Measurements from ENCODE around the gene CLCN2.

The CLCN2 gene

DNA sequence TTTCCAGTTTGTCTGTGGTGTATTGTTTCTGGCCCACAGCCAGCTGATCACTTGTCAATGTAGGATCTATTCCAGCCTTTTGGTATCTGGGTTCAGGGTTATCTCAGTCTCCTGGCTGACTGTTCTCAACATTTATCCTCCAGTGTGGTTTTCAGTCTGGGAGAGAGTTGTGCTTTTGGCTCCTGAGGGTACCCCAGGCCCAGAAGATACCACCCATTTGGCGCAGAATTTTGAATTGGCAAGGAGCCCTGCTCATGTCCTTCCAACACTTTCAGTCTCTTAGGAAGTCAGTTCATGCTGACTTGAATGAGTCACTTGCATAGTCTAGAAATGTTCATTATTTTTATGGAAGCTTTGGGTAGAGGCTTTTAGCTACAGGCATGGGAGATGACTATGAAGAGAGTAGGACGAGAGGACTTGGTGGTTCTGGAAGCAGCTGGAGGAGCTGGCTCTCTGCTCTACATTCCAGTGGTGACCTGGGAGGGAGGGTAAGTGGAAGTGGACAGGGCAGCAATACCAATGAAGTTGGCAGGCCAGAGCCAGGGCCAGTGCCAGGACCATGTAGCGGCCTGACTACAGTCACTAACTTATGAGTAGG, 7.3 kb upstream of the CLCN2 start:
- no peak for DNase-seq
- Histone ChIP-seq H3F3A (ENCODE audit: insufficient read depth, low read length) (0 out of 2 replicates have a peak, but pooled peaks cover 13% of the 10 kb centered on the region), H3K79me2 (ENCODE audit: low read length) (peaks cover 21% of the 10 kb centered on the region), H3K9me3 (replicated peaks; ENCODE audit: insufficient read depth, low read length) (no peaks in the 10 kb centered on the region), H3K4me3 (ENCODE audit: low read length) (no peak overlapping the region), H2AFZ (ENCODE audit: low read length) (no peak overlapping the region), H3K27me3 (replicated peaks; ENCODE audit: insufficient read depth, low read length) (no peaks in the 10 kb centered on the region), H4K20me1 (ENCODE audit: insufficient read depth, low read length) (no peaks in the 10 kb centered on the region), H3K4me2 (ENCODE audit: low read depth, low read length) (no peak overlapping the region), H3K27ac (ENCODE audit: low read length) (no peak overlapping the region), H3K9me2 (replicated peaks; ENCODE audit: insufficient read depth, low read length) (no peaks in the 10 kb centered on the region), H3K36me3 (replicated peaks; ENCODE audit: insufficient read depth, low read length) (peaks cover 15% of the 10 kb centered on the region; the same call in 1 of the 2 replicates), H3K9ac (ENCODE audit: low read length) (no peak overlapping the region), H3K4me1 (ENCODE audit: low read length) (0 out of 2 replicates have a peak, but pooled peaks cover 6% of the 10 kb centered on the region)
- TF ChIP-seq CTCF (IDR thresholded peaks at IDR 0.05; ENCODE audit: low read length) (no peak), EZH2phosphoT487 (IDR thresholded peaks at IDR 0.05; ENCODE audit: low read length) (no peak), EZH2 (optimal IDR thresholded peaks at IDR 0.05; ENCODE audit: low read depth, low read length) (no peak)

GRCh38 chr3:184368116-184368515, 6.7 kb upstream of the CLCN2 start:
- H3F3A ChIP-seq (ENCODE audit: insufficient read depth, low read length), result 0 out of 2 replicates have a peak, but pooled peaks cover 13% of the 10 kb centered on the region
- H4K20me1 ChIP-seq (ENCODE audit: insufficient read depth, low read length), result no peaks in the 10 kb centered on the region
- H3K4me3 ChIP-seq (ENCODE audit: low read length), result no peak overlapping the region
- peaks cover 15% of the 10 kb centered on the region; the same call in 1 of the 2 replicates for H3K36me3 ChIP-seq (replicated peaks; ENCODE audit: insufficient read depth, low read length)
- H2AFZ ChIP-seq (ENCODE audit: low read length), result no peak overlapping the region
- TF ChIP-seq EZH2 (optimal IDR thresholded peaks at IDR 0.05; ENCODE audit: low read depth, low read length) (no peak), EZH2phosphoT487 (IDR thresholded peaks at IDR 0.05; ENCODE audit: low read length) (no peak), CTCF (IDR thresholded peaks at IDR 0.05; ENCODE audit: low read length) (no peak)
- H3K27me3 ChIP-seq (replicated peaks; ENCODE audit: insufficient read depth, low read length), result no peaks in the 10 kb centered on the region
- 0 out of 2 replicates have a peak, but pooled peaks cover 6% of the 10 kb centered on the region for H3K4me1 ChIP-seq (ENCODE audit: low read length)
- H3K9ac ChIP-seq (ENCODE audit: low read length), result no peak overlapping the region
- no peaks in the 10 kb centered on the region for H3K9me3 ChIP-seq (replicated peaks; ENCODE audit: insufficient read depth, low read length)
- DNase-seq, result no peak
- H3K79me2 ChIP-seq (ENCODE audit: low read length), result peaks cover 25% of the 10 kb centered on the region
- H3K4me2 ChIP-seq (ENCODE audit: low read depth, low read length), result no peak overlapping the region
- no peak overlapping the region for H3K27ac ChIP-seq (ENCODE audit: low read length)
- no peaks in the 10 kb centered on the region for H3K9me2 ChIP-seq (replicated peaks; ENCODE audit: insufficient read depth, low read length)

GRCh38 chr3:184366619-184367289, 5.3 kb upstream of the CLCN2 start:
- H3K9ac ChIP-seq (ENCODE audit: low read length), result no peak overlapping the region
- no peaks in the 10 kb centered on the region for H4K20me1 ChIP-seq (ENCODE audit: insufficient read depth, low read length)
- no peak overlapping the region for H3K4me3 ChIP-seq (ENCODE audit: low read length)
- 0 out of 2 replicates have a peak, but pooled peaks cover 6% of the 10 kb centered on the region for H3K4me1 ChIP-seq (ENCODE audit: low read length)
- H3K4me2 ChIP-seq (ENCODE audit: low read depth, low read length), result no peak overlapping the region
- H3K27ac ChIP-seq (ENCODE audit: low read length), result no peak overlapping the region
- peaks cover 25% of the 10 kb centered on the region for H3F3A ChIP-seq (ENCODE audit: insufficient read depth, low read length)
- peaks cover 15% of the 10 kb centered on the region; the same call in 1 of the 2 replicates for H3K36me3 ChIP-seq (replicated peaks; ENCODE audit: insufficient read depth, low read length)
- no peak for TF ChIP-seq EZH2 (optimal IDR thresholded peaks at IDR 0.05; ENCODE audit: low read depth, low read length)
- TF ChIP-seq CTCF (IDR thresholded peaks at IDR 0.05; ENCODE audit: low read length), result no peak
- TF ChIP-seq EZH2phosphoT487 (IDR thresholded peaks at IDR 0.05; ENCODE audit: low read length), result no peak
- no peaks in the 10 kb centered on the region for H3K27me3 ChIP-seq (replicated peaks; ENCODE audit: insufficient read depth, low read length)
- no peaks in the 10 kb centered on the region for H3K9me2 ChIP-seq (replicated peaks; ENCODE audit: insufficient read depth, low read length)
- no peak overlapping the region for H2AFZ ChIP-seq (ENCODE audit: low read length)
- H3K79me2 ChIP-seq (ENCODE audit: low read length), result peaks cover 30% of the 10 kb centered on the region
- no peaks in the 10 kb centered on the region for H3K9me3 ChIP-seq (replicated peaks; ENCODE audit: insufficient read depth, low read length)
- no peak for DNase-seq
